Ishikawa (cell line): Measurements from ENCODE around the gene ERICH3.

Source experiments
- CREB1 ChIP-seq: IDR thresholded peaks from 2 replicates; pipeline ENCODE4 v1.6.1; 2012; ENCODE audit warnings: low read depth
- EP300 ChIP-seq: IDR thresholded peaks from 2 replicates; pipeline ENCODE4 v1.6.1; 2012; ENCODE audit warnings: borderline replicate concordance
- FOXM1 ChIP-seq: IDR thresholded peaks from 2 replicates; pipeline ENCODE4 v1.6.1; 2012; ENCODE audit warnings: low read depth, borderline replicate concordance
- NFIC ChIP-seq: IDR thresholded peaks from 2 replicates; pipeline ENCODE4 v1.6.1; 2012
- RAD21 ChIP-seq: IDR thresholded peaks from 2 replicates; pipeline ENCODE4 v1.6.1; 2012; ENCODE audit warnings: low read depth
- TAF1 ChIP-seq: IDR thresholded peaks from 2 replicates; pipeline ENCODE4 v1.6.1; 2012; ENCODE audit warnings: low read depth, mild to moderate bottlenecking
- TEAD4 ChIP-seq: IDR thresholded peaks from 2 replicates; pipeline ENCODE4 v1.6.1; 2012
- ZBTB7A ChIP-seq: IDR thresholded peaks from 2 replicates; pipeline ENCODE4 v1.6.1; 2012; ENCODE audit warnings: low read depth

- no peak for TF ChIP-seq RAD21
- no peak for TF ChIP-seq CREB1
- TF ChIP-seq TAF1: no peak
- no peak for TF ChIP-seq ZBTB7A
- no peak for TF ChIP-seq EP300
- no peak for TF ChIP-seq NFIC
- TF ChIP-seq TEAD4: no peak
- TF ChIP-seq FOXM1: no peak
Measured at GRCh38 chr1:74571493-74571800, 102.1 kb downstream of the ERICH3 start.
